ENCODE measurements around the gene PRDX1.

DNA sequence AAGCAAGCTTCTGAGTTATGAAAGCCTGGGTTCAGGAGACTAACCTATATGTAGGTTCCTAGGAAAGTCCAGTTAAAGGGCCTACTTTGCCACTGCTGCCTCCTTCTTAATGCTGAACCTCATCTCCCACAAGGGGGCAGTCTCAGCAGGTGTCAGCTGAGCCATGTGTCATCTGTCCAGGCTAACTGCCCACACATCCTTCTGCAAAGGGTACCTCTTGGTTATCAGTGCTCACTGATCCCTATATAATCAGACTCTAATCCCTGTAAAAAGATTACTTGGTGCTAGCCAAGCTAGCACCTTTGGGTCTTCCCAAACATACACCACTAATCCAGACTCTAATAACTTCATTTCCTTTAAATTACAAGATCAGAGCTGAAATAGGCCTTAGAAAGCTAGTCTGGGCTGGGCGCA is 9.0 kb downstream of the PRDX1 start:
- TF ChIP-seq, protein P1, sequence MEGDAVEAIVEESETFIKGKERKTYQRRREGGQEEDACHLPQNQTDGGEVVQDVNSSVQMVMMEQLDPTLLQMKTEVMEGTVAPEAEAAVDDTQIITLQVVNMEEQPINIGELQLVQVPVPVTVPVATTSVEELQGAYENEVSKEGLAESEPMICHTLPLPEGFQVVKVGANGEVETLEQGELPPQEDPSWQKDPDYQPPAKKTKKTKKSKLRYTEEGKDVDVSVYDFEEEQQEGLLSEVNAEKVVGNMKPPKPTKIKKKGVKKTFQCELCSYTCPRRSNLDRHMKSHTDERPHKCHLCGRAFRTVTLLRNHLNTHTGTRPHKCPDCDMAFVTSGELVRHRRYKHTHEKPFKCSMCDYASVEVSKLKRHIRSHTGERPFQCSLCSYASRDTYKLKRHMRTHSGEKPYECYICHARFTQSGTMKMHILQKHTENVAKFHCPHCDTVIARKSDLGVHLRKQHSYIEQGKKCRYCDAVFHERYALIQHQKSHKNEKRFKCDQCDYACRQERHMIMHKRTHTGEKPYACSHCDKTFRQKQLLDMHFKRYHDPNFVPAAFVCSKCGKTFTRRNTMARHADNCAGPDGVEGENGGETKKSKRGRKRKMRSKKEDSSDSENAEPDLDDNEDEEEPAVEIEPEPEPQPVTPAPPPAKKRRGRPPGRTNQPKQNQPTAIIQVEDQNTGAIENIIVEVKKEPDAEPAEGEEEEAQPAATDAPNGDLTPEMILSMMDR (conservative IDR thresholded peaks at IDR 0.05; ENCODE audit: low read depth, low read length) = peak; percentile 87
- TF ChIP-seq EZH2 (IDR thresholded peaks at IDR 0.05; ENCODE audit: low read length, unreplicated experiment) = no peak
